Endothelial cell of umbilical vein (primary cell): ENCODE results near the gene CCDC61. TPM values are rescaled to one million over a fixed set of nuclear protein-coding genes. Genes with fewer than 3 reads are reported as not detected.

Experiments
- BruUV-seq: library from RNA; stranded (reverse); fragments of 400-500 nt; replicated peaks from 2 replicates; lab custom pipeline; 2021; lab: Mats Ljungman, UMichigan
- CTCF ChIA-PET: fragments of 300-600, 350-600 bp; sonication (Branson Sonifier 250); formaldehyde crosslinking; loops from one replicate; lab custom pipeline; 2021; ENCODE audit warnings: antibody characterized with exemption, inconsistent platforms; lab: Charles Lee
- POLR2A ChIA-PET: fragments of 300-600, 350-600 bp; sonication (Branson Sonifier 250); formaldehyde crosslinking; loops from one replicate; lab custom pipeline; 2021; ENCODE audit warnings: antibody characterized with exemption, inconsistent platforms; lab: Charles Lee
- DNase-seq: peaks from one replicate; pipeline ENCODE4 v3.0.0-alpha.2; 2011; ENCODE audit warnings: low read depth, low spot score
- FAIRE-seq: peaks from 2 replicates; lab custom pipeline; 2011; peaks lifted over from hg19 to GRCh38; lab: Jason Lieb, UNC
- H2AFZ ChIP-seq: 2 replicates; pipeline ENCODE4 v1.6.0; 2012; ENCODE audit warnings: low read depth, low read length, control low read depth, inconsistent platforms
- H3K27ac ChIP-seq: 2 replicates; pipeline ENCODE4 v1.5.1; 2011; ENCODE audit warnings: low read depth, mild to moderate bottlenecking, control low read depth, low read length, moderate library complexity; ENCODE audit not compliant: insufficient read depth
- H3K27me3 ChIP-seq, 2 experiments: 2 replicates each; pipeline versions ENCODE4 v1.6.0 to v1.6.1; 2011; ENCODE audit warnings: low read length in 2 of 2, mixed read lengths in 1 of 2; ENCODE audit not compliant: control insufficient read depth in 2 of 2, insufficient read depth in 2 of 2
- H3K36me3 ChIP-seq, 2 experiments: 2 replicates in 1 of 2; 3 replicates in 1 of 2; pipeline ENCODE4 v1.5.1; 2011; ENCODE audit warnings: low read length in 2 of 2, mild to moderate bottlenecking in 1 of 2, moderate library complexity in 1 of 2; ENCODE audit not compliant: control insufficient read depth in 2 of 2, insufficient read depth in 2 of 2; ENCODE audit errors: extremely low read depth in 1 of 2
- H3K4me1 ChIP-seq: 3 replicates; pipeline ENCODE4 v1.5.1; 2011; ENCODE audit warnings: mild to moderate bottlenecking, low read length; ENCODE audit not compliant: control insufficient read depth, insufficient read depth; ENCODE audit errors: extremely low read depth
- H3K4me2 ChIP-seq: 2 replicates; pipeline ENCODE4 v1.6.1; 2011; ENCODE audit warnings: low read length, control low read depth, mixed read lengths; ENCODE audit not compliant: insufficient read depth
- H3K4me3 ChIP-seq, 3 experiments: fragments of 200-600 bp in 1 of 3; sonication (generic), shearing (Covaris generic) in 1 of 3; replicated peaks in 1 of 3; 2 replicates each; pipeline ENCODE4 v1.5.1; 2011 to 2016; ENCODE audit warnings: control low read depth in 3 of 3, low read length in 3 of 3, mild to moderate bottlenecking in 2 of 3, inconsistent platforms in 1 of 3, low read depth in 1 of 3, moderate library complexity in 1 of 3; ENCODE audit not compliant: insufficient read depth in 1 of 3
- H3K79me2 ChIP-seq: 2 replicates; pipeline ENCODE4 v1.6.0; 2012; ENCODE audit warnings: low read length, inconsistent platforms; ENCODE audit not compliant: control insufficient read depth, insufficient read depth
- H3K9ac ChIP-seq: replicated peaks from 2 replicates; pipeline ENCODE3; 2011; ENCODE audit warnings: low read length, control low read depth; ENCODE audit not compliant: insufficient read depth; ENCODE audit errors: extremely low read depth
- H3K9me1 ChIP-seq: replicated peaks from 3 replicates; pipeline ENCODE4 v1.6.0; 2011; ENCODE audit warnings: mild to moderate bottlenecking, low read length; ENCODE audit not compliant: control insufficient read depth, insufficient read depth; ENCODE audit errors: extremely low read depth
- H3K9me3 ChIP-seq: replicated peaks from 2 replicates; pipeline ENCODE4 v1.5.1; 2012; ENCODE audit warnings: low read length, inconsistent platforms; ENCODE audit not compliant: control insufficient read depth, insufficient read depth
- H4K20me1 ChIP-seq: replicated peaks from 2 replicates; pipeline ENCODE3; 2011; ENCODE audit warnings: mild to moderate bottlenecking, low read length; ENCODE audit not compliant: control insufficient read depth, insufficient read depth; ENCODE audit errors: extremely low read depth
- EZH2 ChIP-seq: IDR thresholded peaks from 2 replicates; pipeline ENCODE4 v1.6.1; 2012; ENCODE audit warnings: borderline replicate concordance, low read depth, mild to moderate bottlenecking, moderate library complexity, low read length, inconsistent platforms; ENCODE audit not compliant: severe bottlenecking
- FOS ChIP-seq: IDR thresholded peaks from 2 replicates; pipeline ENCODE4 v1.6.1; 2011; ENCODE audit warnings: mild to moderate bottlenecking, low read length, moderate library complexity, borderline replicate concordance; ENCODE audit not compliant: insufficient read depth
- GATA2 ChIP-seq: IDR thresholded peaks from 2 replicates; pipeline ENCODE4 v1.7.0; 2011; ENCODE audit warnings: low read depth, mild to moderate bottlenecking, moderate library complexity, mixed read lengths, low read length; ENCODE audit not compliant: insufficient read length, insufficient read depth
- JUN ChIP-seq: IDR thresholded peaks from 2 replicates; pipeline ENCODE4 v1.6.1; 2011; ENCODE audit warnings: borderline replicate concordance, low read depth; ENCODE audit not compliant: insufficient read length, insufficient read depth
- MYC ChIP-seq: IDR thresholded peaks from one replicate; pipeline ENCODE4 v1.6.1; 2011; ENCODE audit warnings: mild to moderate bottlenecking, low read depth, low read length
- POLR2A ChIP-seq: IDR thresholded peaks from 2 replicates; pipeline ENCODE4 v1.6.1; 2012; ENCODE audit warnings: low read depth, mild to moderate bottlenecking, control low read depth, low read length
- POLR2AphosphoS5 ChIP-seq: IDR thresholded peaks from 2 replicates; pipeline ENCODE4 v1.6.1; 2012; ENCODE audit warnings: low read depth, mild to moderate bottlenecking, control low read depth, low read length, moderate library complexity; ENCODE audit not compliant: insufficient read depth
- dilution Hi-C: fragments of 300-500 bp; cut with MboI; formaldehyde crosslinking; loops from one replicate; pipeline ENCODE4 v1.15.0; 2019; ENCODE audit warnings: low sequenced_read_pairs; ENCODE audit not compliant: extremely low pct_ligation_motif_present
- intact Hi-C: fragments of 100-400 bp; cut with micrococcal nuclease; formaldehyde crosslinking; loops from one replicate; pipeline ENCODE4 v1.10.0; 2022
- polyA plus RNA-seq, 4 experiments: library from polyadenylated mRNA; depleted of rRNA in 3 of 4; stranded (reverse) in 3 of 4; unstranded in 1 of 4; fragments of >200 nt; gene quantifications; 2 replicates each; pipeline versions ENCODE4 v1.2.1 to v1.2.3, GENCODE V29; 2011 to 2012; ENCODE audit warnings: missing spikeins in 1 of 4
- total RNA-seq: library from RNA; stranded (reverse); gene quantifications from 2 replicates; pipeline ENCODE4 v1.2.3, GENCODE V29; 2021
- TF ChIP-seq, protein P1 (sequence below): IDR thresholded peaks from 2 replicates; pipeline ENCODE4 v1.6.1; 2011; ENCODE audit not compliant: insufficient read depth, insufficient read length
- TF ChIP-seq, protein P2 (sequence below), 2 donors: IDR thresholded peaks; 1 replicate in 1 of 2; 2 replicates in 1 of 2; pipeline ENCODE4 v1.5.1; 2011; ENCODE audit warnings: low read length in 2 of 2, mild to moderate bottlenecking in 2 of 2, moderate library complexity in 2 of 2, control low read depth in 1 of 2, inconsistent platforms in 1 of 2, low read depth in 1 of 2; ENCODE audit not compliant: insufficient read depth in 1 of 2; ENCODE audit errors: extremely low read depth in 1 of 2

Gene CCDC61
- total and polyA plus RNA-seq, 2 donors (not counting 3 experiments of a cell fraction or from before 2014, with no cell fraction given), result 10.3 to 20.1 TPM

- Histone ChIP-seq H3K4me3 (no peak overlapping the region), H3K9me1 (no peaks in the 10 kb centered on the region), H3K36me3 (peaks cover 0 to 5% of the 10 kb centered on the region in 2 experiments), H3K4me1 (peaks cover 11% of the 10 kb centered on the region), H3K79me2 (no peaks in the 10 kb centered on the region), H3K27ac (no peak overlapping the region), H2AFZ (no peak overlapping the region), H3K9me3 (no peaks in the 10 kb centered on the region), H4K20me1 (no peaks in the 10 kb centered on the region), H3K27me3 (peaks cover 4 to 8% of the 10 kb centered on the region in 2 experiments), H3K9ac (no peak overlapping the region), H3K4me2 (no peak overlapping the region)
- TF ChIP-seq, protein P1, sequence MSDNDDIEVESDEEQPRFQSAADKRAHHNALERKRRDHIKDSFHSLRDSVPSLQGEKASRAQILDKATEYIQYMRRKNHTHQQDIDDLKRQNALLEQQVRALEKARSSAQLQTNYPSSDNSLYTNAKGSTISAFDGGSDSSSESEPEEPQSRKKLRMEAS, result no peak
- no peak for TF ChIP-seq POLR2A
- intact Hi-C loops (loop anchor here (2.0 to 5.0 kb wide), 2 partner anchors 90 to 102 kb away; partner anchors contain the start of gene NANOS2), dilution Hi-C loops (no loop called here)
- CTCF ChIA-PET, result interaction anchor here (0.7 to 3.0 kb wide), 26 partner anchors 10 to 248 kb away, joined by 3 to 52 read pairs (median 4); partner anchors contain the start of genes CCDC61, MYPOP, NOVA2 and SYMPK
- BruUV-seq, result no TSS peak
- DNase-seq, result no peak
- POLR2A ChIA-PET, result no interaction called here
- FAIRE-seq, result no peak
Measured at GRCh38 chr19:46017095-46017429, 21.8 kb downstream of the CCDC61 start.

DNA sequence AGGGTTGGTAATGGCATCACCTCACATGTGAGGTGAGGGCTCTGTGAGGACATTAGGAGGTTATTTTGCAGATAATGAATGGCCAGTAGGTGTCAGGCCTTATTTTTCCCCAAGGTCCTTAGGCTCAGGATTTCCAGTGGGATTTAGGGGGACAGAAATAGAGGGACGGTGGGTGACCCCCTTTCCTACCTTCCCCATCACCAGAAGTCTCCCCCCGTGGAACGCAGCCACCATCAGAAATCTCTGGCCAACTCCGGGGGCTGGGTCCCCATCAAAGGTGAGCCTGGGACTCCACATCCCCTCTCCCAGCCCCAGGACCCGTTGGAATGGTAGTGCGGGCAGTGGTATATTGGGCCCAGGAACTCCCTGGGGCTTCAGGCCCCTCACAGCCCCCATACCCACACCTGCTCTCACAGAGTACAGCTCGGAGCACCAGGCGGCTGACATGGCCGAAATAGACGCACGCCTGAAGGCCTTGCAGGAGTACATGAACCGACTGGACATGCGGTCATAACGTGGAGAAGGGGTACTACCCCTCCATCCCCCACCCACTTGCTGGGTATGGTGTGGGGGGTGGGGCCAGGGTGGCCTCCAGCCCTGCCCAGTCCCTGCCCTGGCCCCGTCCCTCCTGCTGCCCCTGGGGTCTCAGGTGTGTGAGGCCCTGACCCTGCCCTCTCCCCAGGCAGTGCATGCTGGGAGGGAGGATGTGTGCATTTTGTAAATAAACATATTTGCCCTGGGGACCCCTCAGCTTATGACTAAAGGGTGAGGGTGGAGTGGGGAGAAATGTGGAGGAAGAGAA, 22.8 kb downstream of the CCDC61 start:
- H3K4me1 ChIP-seq, result peaks cover 16% of the 10 kb centered on the region

More for the DNA sequence above, 22.8 kb downstream of the CCDC61 start:
- no peak overlapping the region for H3K4me3 ChIP-seq
- BruUV-seq, result no TSS peak
- ChIA-PET CTCF (interaction anchor here (1.1 to 12.1 kb wide), 9 partner anchors 9 to 247 kb away, joined by 3 to 460 read pairs (median 11); partner anchors contain the start of gene CCDC61), POLR2A (no interaction called here)
- H4K20me1 ChIP-seq, result no peaks in the 10 kb centered on the region
- H3K9ac ChIP-seq, result no peak overlapping the region
- no peak for FAIRE-seq
- peaks cover 4 to 13% of the 10 kb centered on the region in 2 experiments for H3K27me3 ChIP-seq
- no peak overlapping the region for H2AFZ ChIP-seq
- dilution Hi-C loops, result no loop called here
- no peak overlapping the region for H3K4me2 ChIP-seq
- H3K9me3 ChIP-seq, result no peaks in the 10 kb centered on the region
- TF ChIP-seq, protein P2, sequence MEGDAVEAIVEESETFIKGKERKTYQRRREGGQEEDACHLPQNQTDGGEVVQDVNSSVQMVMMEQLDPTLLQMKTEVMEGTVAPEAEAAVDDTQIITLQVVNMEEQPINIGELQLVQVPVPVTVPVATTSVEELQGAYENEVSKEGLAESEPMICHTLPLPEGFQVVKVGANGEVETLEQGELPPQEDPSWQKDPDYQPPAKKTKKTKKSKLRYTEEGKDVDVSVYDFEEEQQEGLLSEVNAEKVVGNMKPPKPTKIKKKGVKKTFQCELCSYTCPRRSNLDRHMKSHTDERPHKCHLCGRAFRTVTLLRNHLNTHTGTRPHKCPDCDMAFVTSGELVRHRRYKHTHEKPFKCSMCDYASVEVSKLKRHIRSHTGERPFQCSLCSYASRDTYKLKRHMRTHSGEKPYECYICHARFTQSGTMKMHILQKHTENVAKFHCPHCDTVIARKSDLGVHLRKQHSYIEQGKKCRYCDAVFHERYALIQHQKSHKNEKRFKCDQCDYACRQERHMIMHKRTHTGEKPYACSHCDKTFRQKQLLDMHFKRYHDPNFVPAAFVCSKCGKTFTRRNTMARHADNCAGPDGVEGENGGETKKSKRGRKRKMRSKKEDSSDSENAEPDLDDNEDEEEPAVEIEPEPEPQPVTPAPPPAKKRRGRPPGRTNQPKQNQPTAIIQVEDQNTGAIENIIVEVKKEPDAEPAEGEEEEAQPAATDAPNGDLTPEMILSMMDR (IDR thresholded peaks at IDR 0.05; ENCODE audit: extremely low read depth in 1 of 2, insufficient read depth in 1 of 2, low read depth in 1 of 2, low read length in 2 of 2), result no peak
- no peak for TF ChIP-seq GATA2
- TF ChIP-seq, protein P1, result no peak
- TF ChIP-seq POLR2AphosphoS5, result no peak
- no peak for TF ChIP-seq JUN
- TF ChIP-seq MYC, result no peak
- TF ChIP-seq POLR2A, result no peak
- no peak for TF ChIP-seq FOS
- TF ChIP-seq EZH2, result no peak
- H3K79me2 ChIP-seq, result no peaks in the 10 kb centered on the region
- H3K9me1 ChIP-seq, result no peaks in the 10 kb centered on the region
- no peak overlapping the region for H3K27ac ChIP-seq
- H3K36me3 ChIP-seq, result peaks cover 0 to 5% of the 10 kb centered on the region in 2 experiments
- intact Hi-C loops, result loop anchor here (2.0 to 5.0 kb wide), 2 partner anchors 91 to 103 kb away; partner anchors contain the start of gene NANOS2
- DNase-seq, result no peak
